ENCODE data around the gene TAB2.

Gene TAB2

GRCh38 chr6:149317644-149318571 is at the start of gene TAB2:
Gene TAB2, plus strand, starts transcription at chr6:149317712. Its CDS starts 52,286 bp downstream, at chr6:149369998.
- Histone ChIP-seq H3K27ac (ENCODE audit: low read depth, low read length) (peak within 1 kb of the TSS; percentile 93), H3K4me3 (ENCODE audit: low read depth, low read length) (peak within 1 kb of the TSS; percentile 95), H3K36me3 (ENCODE audit: control insufficient read depth, insufficient read depth, low read length) (no peaks in the 10 kb centered on the region), H3K4me1 (ENCODE audit: control insufficient read depth, insufficient read depth, low read length) (peaks cover 18% of the 10 kb centered on the region), H3K27me3 (ENCODE audit: control insufficient read depth, insufficient read depth, low read length) (no peaks in the 10 kb centered on the region), H3K9ac (ENCODE audit: low read length) (peak within 1 kb of the TSS; percentile 96), H3K9me3 (ENCODE audit: control insufficient read depth, insufficient read depth, low read depth, low read length) (no peaks in the 10 kb centered on the region)

GRCh38 chr6:149268146-149268545 is 49.4 kb upstream of the TAB2 start:
- H3K9me3 ChIP-seq (ENCODE audit: control insufficient read depth, insufficient read depth, low read depth, low read length) = peaks cover 11% of the 10 kb centered on the region
- H3K4me1 ChIP-seq (ENCODE audit: control insufficient read depth, insufficient read depth, low read length) = no peaks in the 10 kb centered on the region
- H3K36me3 ChIP-seq (ENCODE audit: control insufficient read depth, insufficient read depth, low read length) = no peaks in the 10 kb centered on the region
- no peaks in the 10 kb centered on the region for H3K27me3 ChIP-seq (ENCODE audit: control insufficient read depth, insufficient read depth, low read length)
- no peak overlapping the region for H3K9ac ChIP-seq (ENCODE audit: low read length)
- no peak overlapping the region for H3K27ac ChIP-seq (ENCODE audit: low read depth, low read length)
- H3K4me3 ChIP-seq (ENCODE audit: low read depth, low read length) = no peak overlapping the region

- Histone ChIP-seq H3K9me3 (ENCODE audit: control insufficient read depth, insufficient read depth, low read depth, low read length) (peaks cover 11% of the 10 kb centered on the region), H3K27me3 (ENCODE audit: control insufficient read depth, insufficient read depth, low read length) (no peaks in the 10 kb centered on the region), H3K27ac (ENCODE audit: low read depth, low read length) (no peak overlapping the region), H3K4me1 (ENCODE audit: control insufficient read depth, insufficient read depth, low read length) (no peaks in the 10 kb centered on the region), H3K4me3 (ENCODE audit: low read depth, low read length) (no peak overlapping the region), H3K9ac (ENCODE audit: low read length) (no peak overlapping the region), H3K36me3 (ENCODE audit: control insufficient read depth, insufficient read depth, low read length) (no peaks in the 10 kb centered on the region)
Measured at GRCh38 chr6:149268768-149269167, 48.7 kb upstream of the TAB2 start.

- H3K4me1 ChIP-seq (ENCODE audit: control insufficient read depth, insufficient read depth, low read length) = no peaks in the 10 kb centered on the region
- no peak overlapping the region for H3K9ac ChIP-seq (ENCODE audit: low read length)
- H3K9me3 ChIP-seq (ENCODE audit: control insufficient read depth, insufficient read depth, low read depth, low read length) = peaks cover 11% of the 10 kb centered on the region
- no peaks in the 10 kb centered on the region for H3K36me3 ChIP-seq (ENCODE audit: control insufficient read depth, insufficient read depth, low read length)
- H3K27ac ChIP-seq (ENCODE audit: low read depth, low read length) = no peak overlapping the region
- no peak overlapping the region for H3K4me3 ChIP-seq (ENCODE audit: low read depth, low read length)
- no peaks in the 10 kb centered on the region for H3K27me3 ChIP-seq (ENCODE audit: control insufficient read depth, insufficient read depth, low read length)
Measured at GRCh38 chr6:149270616-149271015, 46.9 kb upstream of the TAB2 start.

GRCh38 chr6:149271348-149272340 is 45.9 kb upstream of the TAB2 start:
- H3K9ac ChIP-seq (ENCODE audit: low read length) = no peak overlapping the region
- no peak overlapping the region for H3K4me3 ChIP-seq (ENCODE audit: low read depth, low read length)
- peaks cover 11% of the 10 kb centered on the region for H3K9me3 ChIP-seq (ENCODE audit: control insufficient read depth, insufficient read depth, low read depth, low read length)
- H3K4me1 ChIP-seq (ENCODE audit: control insufficient read depth, insufficient read depth, low read length) = no peaks in the 10 kb centered on the region
- no peaks in the 10 kb centered on the region for H3K27me3 ChIP-seq (ENCODE audit: control insufficient read depth, insufficient read depth, low read length)
- no peaks in the 10 kb centered on the region for H3K36me3 ChIP-seq (ENCODE audit: control insufficient read depth, insufficient read depth, low read length)
- no peak overlapping the region for H3K27ac ChIP-seq (ENCODE audit: low read depth, low read length)

GRCh38 chr6:149273318-149273717 is 44.2 kb upstream of the TAB2 start:
- Histone ChIP-seq H3K27me3 (ENCODE audit: control insufficient read depth, insufficient read depth, low read length) (no peaks in the 10 kb centered on the region), H3K9me3 (ENCODE audit: control insufficient read depth, insufficient read depth, low read depth, low read length) (peaks cover 11% of the 10 kb centered on the region), H3K4me3 (ENCODE audit: low read depth, low read length) (no peak overlapping the region), H3K4me1 (ENCODE audit: control insufficient read depth, insufficient read depth, low read length) (no peaks in the 10 kb centered on the region), H3K9ac (ENCODE audit: low read length) (no peak overlapping the region), H3K27ac (ENCODE audit: low read depth, low read length) (no peak overlapping the region), H3K36me3 (ENCODE audit: control insufficient read depth, insufficient read depth, low read length) (no peaks in the 10 kb centered on the region)

- H3K9me3 ChIP-seq (ENCODE audit: control insufficient read depth, insufficient read depth, low read depth, low read length) = peaks cover 11% of the 10 kb centered on the region
Measured at GRCh38 chr6:149275621-149276020, 41.9 kb upstream of the TAB2 start.

GRCh38 chr6:149277621-149278020 is 39.9 kb upstream of the TAB2 start:
- Histone ChIP-seq H3K9me3 (ENCODE audit: control insufficient read depth, insufficient read depth, low read depth, low read length) (peaks cover 2% of the 10 kb centered on the region), H3K36me3 (ENCODE audit: control insufficient read depth, insufficient read depth, low read length) (no peaks in the 10 kb centered on the region), H3K9ac (ENCODE audit: low read length) (no peak overlapping the region), H3K27ac (ENCODE audit: low read depth, low read length) (no peak overlapping the region), H3K4me3 (ENCODE audit: low read depth, low read length) (no peak overlapping the region), H3K4me1 (ENCODE audit: control insufficient read depth, insufficient read depth, low read length) (no peaks in the 10 kb centered on the region), H3K27me3 (ENCODE audit: control insufficient read depth, insufficient read depth, low read length) (no peaks in the 10 kb centered on the region)

More at GRCh38 chr6:149275621-149276020, 41.9 kb upstream of the TAB2 start:
- no peak overlapping the region for H3K27ac ChIP-seq (ENCODE audit: low read depth, low read length)
- H3K9ac ChIP-seq (ENCODE audit: low read length) = no peak overlapping the region
- no peaks in the 10 kb centered on the region for H3K36me3 ChIP-seq (ENCODE audit: control insufficient read depth, insufficient read depth, low read length)
- no peaks in the 10 kb centered on the region for H3K4me1 ChIP-seq (ENCODE audit: control insufficient read depth, insufficient read depth, low read length)
- H3K27me3 ChIP-seq (ENCODE audit: control insufficient read depth, insufficient read depth, low read length) = no peaks in the 10 kb centered on the region
- H3K4me3 ChIP-seq (ENCODE audit: low read depth, low read length) = no peak overlapping the region

- no peaks in the 10 kb centered on the region for H3K36me3 ChIP-seq (ENCODE audit: control insufficient read depth, insufficient read depth, low read length)
- no peaks in the 10 kb centered on the region for H3K9me3 ChIP-seq (ENCODE audit: control insufficient read depth, insufficient read depth, low read depth, low read length)
- no peak overlapping the region for H3K27ac ChIP-seq (ENCODE audit: low read depth, low read length)
Measured at GRCh38 chr6:149278997-149279396, 38.5 kb upstream of the TAB2 start.

GRCh38 chr6:149284904-149285303 is 32.6 kb upstream of the TAB2 start:
- Histone ChIP-seq H3K36me3 (ENCODE audit: control insufficient read depth, insufficient read depth, low read length) (no peaks in the 10 kb centered on the region), H3K27me3 (ENCODE audit: control insufficient read depth, insufficient read depth, low read length) (no peaks in the 10 kb centered on the region), H3K9ac (ENCODE audit: low read length) (no peak overlapping the region), H3K4me1 (ENCODE audit: control insufficient read depth, insufficient read depth, low read length) (peaks cover 3% of the 10 kb centered on the region; the same call in 1 of the 2 replicates), H3K9me3 (ENCODE audit: control insufficient read depth, insufficient read depth, low read depth, low read length) (no peaks in the 10 kb centered on the region), H3K4me3 (ENCODE audit: low read depth, low read length) (no peak overlapping the region), H3K27ac (ENCODE audit: low read depth, low read length) (no peak overlapping the region)

More at GRCh38 chr6:149278997-149279396, 38.5 kb upstream of the TAB2 start:
- H3K4me3 ChIP-seq (ENCODE audit: low read depth, low read length) = no peak overlapping the region
- H3K4me1 ChIP-seq (ENCODE audit: control insufficient read depth, insufficient read depth, low read length) = no peaks in the 10 kb centered on the region
- no peaks in the 10 kb centered on the region for H3K27me3 ChIP-seq (ENCODE audit: control insufficient read depth, insufficient read depth, low read length)
- no peak overlapping the region for H3K9ac ChIP-seq (ENCODE audit: low read length)
